Activated T-helper 1 cell treated with anti-CD3 and anti-CD28 coated beads, Interleukin-2, amount 50 U/mL, for 16 hours (primary cell): Measurements from ENCODE around the gene NHLH1.

ENCODE experiments used
- DNase-seq, 2 donors: peaks; one replicate each; pipeline ENCODE4 v3.0.0-alpha.2; 2020; ENCODE audit warnings: low read depth in 1 of 2, low spot score in 1 of 2

NHLH1 gene

DNA sequence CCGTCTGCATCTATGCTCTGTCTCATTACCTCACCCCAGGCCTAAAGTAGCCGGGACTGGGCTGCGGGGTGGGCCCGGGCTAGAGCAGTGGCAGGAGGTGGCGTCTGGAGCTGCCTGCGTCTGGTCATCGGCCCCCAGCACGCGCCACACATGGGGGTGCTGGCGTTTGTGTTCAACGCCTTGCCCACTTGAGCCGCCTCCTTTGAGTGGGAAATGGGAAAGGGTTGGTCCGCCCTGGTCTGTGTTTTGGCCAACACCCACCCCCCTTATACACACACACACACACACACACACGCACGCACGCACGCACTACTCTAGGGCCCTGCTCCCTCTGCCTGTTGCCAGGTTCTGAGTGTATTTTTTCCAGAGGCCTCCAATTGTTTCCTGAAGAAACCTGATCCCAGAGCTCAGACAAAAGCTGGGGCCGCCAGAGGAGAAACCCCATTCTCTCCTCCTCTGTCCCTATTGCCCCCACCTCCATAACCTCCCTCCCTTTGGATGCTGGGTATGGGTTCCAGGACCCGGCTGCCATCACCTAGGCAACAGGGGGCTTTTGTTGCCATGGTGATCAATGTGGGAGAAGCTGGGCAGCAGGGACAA, 43.6 kb downstream of the NHLH1 start:
- DNase-seq = no peak

DNA sequence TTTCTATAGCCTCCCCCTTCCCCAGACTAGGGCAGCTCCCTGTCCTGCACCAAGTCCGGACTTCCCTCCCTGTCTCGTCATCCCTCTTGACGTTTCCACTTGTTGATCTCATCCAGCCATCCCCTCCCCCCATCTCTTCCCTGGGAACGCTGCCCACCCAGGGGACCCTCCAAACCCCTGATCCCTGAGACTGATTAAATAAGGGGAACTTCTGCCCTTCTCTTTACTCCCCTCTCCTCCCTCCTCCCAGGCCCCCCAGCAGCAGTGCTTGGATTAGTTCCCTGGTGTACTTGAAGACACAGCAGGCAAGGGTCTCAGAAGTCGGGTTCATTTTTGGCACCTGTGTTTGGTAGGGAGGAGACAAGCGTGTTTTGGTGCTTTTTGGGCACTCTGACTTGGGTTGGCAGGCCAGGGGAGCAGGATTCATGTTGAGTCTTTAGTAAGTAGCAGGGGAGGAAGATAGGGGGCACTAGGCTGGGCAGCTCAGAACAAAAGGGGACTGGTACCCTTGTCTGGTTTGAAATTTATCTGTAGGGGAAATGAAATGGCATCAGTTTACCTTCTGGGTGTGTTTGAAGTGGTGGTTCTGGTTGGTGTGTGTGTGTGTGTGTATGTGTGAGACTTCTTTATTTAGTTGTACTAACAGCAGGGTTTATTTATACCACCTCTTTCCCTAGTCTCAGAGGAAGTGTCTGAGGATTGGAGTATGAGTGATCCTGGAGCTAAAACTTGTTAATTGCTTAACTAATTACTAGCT, 44.6 kb downstream of the NHLH1 start:
- no peak for DNase-seq

DNA sequence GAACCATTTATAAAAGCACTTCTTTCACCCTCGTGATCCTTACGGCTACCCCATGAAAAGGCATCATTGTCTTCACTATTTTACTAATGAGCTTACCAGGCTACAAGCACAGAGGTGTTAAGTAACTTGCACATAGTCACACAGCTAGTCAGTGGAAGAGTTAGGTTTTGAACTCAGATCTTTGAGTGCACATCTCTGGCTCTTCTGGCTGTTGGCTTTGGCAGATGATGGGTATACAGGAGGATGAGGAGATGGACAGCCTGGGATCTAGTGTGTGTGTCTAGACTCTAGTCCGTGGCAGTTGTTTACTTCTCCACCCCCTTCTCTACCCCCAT, 45.1 kb downstream of the NHLH1 start:
- DNase-seq = no peak

DNA sequence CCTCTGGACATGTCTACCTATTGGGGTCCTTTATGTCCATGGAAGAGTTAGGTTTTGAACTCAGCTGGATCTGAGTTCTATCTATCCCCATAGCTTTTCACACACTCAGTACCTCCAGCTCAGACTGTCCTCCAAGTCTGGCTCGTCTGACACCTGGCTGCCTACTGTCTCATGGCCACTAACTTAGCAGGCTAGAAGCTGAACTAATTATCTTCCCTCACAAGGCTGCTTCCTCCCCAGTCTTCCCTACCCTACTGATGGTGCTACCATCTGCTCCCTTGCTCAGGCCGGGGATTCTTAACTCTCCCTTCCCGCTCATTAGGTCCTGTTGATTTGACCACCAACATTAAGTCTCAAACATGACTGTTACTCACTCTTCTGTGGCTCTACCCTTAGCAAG, 46.8 kb downstream of the NHLH1 start:
- DNase-seq = no peak

DNA sequence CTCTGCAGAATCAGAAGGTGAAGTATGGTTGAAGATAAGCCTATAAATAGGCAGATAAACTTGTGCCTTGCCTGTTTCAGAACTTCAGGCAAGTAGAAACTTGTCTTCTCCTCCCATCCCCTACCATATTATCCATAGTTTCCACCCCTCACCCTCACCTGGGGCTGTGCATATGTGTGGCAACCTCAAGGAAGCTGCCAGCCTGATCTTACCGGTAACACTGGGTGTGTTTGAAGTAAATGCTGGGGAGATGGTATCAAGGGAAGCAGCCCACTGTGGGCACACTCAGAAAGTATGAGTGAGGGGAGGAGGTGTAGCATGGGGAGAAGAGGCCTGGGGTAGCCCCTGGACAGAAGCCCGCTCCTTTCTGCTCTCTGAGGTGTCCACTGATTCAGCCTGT, 48.0 kb downstream of the NHLH1 start:
- no peak for DNase-seq

DNA sequence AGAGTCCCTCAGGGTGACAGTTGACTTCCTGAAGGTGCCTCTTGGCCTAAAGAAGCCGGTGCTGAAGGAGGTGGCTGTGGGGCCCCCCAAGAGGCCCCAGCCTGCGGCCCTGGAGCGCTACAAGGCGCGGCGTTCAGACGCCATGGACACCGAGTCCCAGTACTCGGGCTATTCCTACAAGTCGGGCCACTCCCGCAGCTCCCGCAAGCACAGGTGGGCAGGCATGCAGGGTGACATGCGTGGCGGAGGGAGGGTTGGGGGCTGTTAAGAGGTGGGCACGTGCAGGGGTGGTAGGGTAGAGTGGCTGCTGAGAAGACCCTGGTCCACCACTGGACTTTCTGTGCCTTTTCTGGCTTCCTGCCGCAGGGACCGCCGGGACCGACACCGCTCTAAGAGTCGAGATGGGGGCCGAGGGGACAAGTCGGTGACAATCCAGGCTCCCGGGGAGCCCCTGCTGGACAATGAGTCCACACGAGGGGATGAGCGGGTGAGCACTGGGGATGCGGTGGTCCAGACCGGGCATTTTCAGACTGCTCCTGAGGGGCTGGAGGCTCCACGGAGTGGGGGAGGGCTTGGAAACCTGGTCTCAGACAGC, 48.9 kb downstream of the NHLH1 start:
- no peak for DNase-seq

DNA sequence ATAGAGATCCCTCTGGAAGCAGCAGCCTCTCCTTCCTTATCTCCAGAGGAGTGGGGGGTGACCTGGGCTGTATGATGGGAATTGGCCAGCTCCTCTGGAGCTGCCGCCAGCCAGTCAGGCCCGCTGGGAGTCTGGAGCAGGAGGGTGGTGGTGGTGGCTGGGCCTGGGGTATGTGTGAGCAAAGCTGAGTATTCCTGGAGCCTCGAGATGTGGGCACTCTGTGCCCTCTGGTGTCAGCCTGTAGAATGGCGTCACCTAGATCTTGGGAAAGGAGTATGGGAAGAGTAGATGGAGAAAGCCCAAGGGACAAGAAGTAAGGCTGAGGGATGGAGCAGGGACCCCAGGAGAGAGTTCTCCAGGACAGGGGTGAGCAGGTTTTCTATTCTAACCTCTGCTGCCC, 49.5 kb downstream of the NHLH1 start:
- DNase-seq = no peak

DNA sequence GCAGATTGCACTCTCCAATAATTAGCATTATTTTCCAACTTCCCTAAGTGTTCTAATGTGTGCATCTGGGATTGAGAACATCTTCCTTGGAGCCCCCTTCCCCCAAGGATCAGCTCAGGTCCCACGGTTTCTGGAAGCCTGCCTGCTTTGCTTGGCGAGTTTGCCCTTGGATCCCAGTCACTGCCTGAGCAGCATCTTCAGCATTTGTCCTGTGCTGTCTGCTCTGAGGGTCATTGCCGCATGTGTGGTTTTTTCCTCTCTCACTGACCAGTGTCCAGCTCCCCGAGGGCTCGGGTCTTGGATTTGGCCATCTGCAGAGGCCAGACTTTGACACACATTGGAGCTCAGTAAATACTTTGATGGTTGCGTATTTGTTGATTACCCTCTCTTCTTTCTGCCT, 51.6 kb downstream of the NHLH1 start:
- DNase-seq = no peak

DNA sequence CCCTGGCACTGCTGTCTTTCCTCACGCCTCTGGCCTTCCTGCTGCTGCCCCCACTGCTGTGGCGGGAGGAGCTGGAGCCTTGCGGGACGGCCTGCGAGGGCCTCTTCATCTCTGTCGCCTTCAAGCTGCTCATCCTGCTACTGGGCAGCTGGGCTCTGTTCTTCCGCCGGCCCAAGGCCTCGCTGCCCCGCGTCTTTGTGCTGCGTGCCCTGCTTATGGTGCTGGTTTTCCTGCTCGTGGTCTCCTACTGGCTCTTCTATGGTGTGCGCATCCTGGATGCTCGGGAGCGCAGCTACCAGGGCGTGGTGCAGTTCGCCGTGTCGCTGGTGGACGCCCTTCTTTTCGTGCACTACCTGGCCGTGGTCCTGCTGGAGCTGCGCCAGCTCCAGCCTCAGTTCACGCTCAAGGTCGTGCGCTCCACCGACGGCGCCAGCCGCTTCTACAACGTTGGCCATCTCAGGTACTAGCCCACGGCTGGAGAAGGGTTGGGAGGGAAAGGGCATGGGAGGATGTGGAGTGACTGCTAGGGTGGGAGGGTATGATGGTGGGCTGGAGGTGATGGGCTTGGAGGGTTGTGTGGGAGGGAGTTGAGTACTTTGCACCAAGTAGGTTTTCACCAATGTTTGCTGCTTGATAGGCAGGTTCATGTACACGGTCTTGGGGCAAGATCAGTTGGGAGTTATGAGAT, 52.4 kb downstream of the NHLH1 start:
- DNase-seq = no peak

DNA sequence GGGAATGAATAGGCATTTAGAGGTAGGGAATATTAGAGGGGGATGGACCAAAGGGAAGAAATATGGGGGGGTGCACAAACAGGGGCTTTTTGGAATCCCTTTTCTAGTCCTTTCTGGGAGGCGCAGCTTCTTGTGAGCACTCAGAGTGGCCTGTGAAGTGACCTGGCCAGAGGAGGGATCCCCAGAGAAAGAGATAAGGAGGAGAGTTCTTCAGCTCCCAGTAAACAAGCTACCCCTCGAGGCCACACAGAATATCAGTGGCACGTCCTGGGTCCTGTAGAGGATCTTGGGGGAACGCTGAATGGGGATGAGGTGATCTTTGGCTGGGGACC, 52.9 kb downstream of the NHLH1 start:
- DNase-seq = no peak

DNA sequence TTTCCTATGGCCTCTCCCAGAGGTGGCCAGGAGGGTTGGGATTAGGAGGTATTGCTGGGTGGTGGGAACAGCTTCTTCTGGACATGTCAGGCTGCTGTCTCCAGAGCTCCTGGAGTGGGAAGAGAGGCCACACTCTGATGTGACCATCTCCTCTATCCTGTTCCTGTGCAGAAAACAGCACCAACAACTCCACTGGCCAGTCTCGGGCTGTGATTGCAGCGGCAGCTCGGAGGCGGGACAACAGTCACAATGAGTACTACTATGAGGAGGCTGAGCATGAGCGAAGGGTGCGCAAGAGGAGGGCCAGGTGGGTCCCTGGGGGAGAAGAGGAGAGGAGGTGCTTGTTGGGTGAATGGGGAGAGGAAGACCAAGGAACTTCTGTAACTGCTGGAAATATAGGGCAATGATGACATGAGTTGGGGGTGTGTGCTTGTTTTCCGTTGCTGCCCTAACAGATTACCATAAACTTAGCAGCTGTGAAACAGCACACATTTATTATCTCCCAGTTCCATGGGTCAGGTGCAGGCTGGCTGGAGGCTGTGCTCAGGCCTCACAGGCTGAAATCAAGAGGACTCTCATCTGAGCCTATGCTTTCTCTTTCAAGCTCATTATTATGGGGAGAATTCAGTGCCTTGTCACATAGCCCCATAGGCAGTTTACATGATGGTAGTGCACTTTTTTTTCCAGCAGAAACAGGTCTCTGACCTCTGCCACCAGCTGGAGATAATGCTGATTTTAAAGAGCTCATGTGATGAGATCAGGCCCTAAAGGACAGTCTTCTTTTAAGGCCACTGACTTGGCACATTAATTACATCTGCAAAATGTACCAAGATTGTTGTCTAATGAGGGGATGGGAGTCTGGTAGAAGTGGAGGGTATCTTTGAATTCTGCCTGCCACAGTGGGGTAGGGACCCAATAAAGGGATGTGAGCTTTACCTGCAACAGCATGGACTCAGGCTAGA, 54.3 kb downstream of the NHLH1 start:
- DNase-seq = no peak

DNA sequence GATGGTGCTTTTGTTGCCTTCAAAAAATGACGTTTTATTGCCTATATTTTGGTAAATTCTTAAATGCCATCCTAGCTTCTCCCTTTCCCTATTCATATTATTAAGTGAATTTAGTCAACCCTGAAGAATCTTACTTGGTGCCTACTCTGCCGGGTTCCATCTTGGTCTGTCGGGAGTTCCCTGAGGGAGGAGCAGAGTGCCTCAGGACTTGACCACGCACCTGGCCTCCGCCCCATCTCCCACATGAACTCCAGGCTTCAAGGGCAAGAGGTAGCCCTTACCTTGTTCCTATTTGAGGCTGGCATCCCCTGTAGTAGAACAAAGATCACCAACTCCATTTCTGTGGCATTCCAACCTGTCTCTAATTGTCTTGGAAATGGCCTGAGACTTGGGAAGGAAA, 55.0 kb downstream of the NHLH1 start:
- DNase-seq = no peak
